ENCODE data around the gene SRA1.
A peak's percentile ranks its signal among the peaks of the same experiment; 100 is the strongest.

Gene SRA1

GRCh38 chr5:140557136-140557805, at the start of gene SRA1 (continued):
- TF ChIP-seq SP7 (tag by site-specific recombination; IDR thresholded peaks at IDR 0.05): peak; percentile 82
- peak; percentile 79 for TF ChIP-seq SP3 (tag by site-specific recombination; IDR thresholded peaks at IDR 0.05)
- TF ChIP-seq CTCF (tag by site-specific recombination; IDR thresholded peaks at IDR 0.05): peak; percentile 45; the same call in 1 of the 2 replicates
- peak; percentile 79 for TF ChIP-seq INSM2 (tag by site-specific recombination; IDR thresholded peaks at IDR 0.05)
- TF ChIP-seq ZBTB48 (tag by site-specific recombination; IDR thresholded peaks at IDR 0.05): peak; percentile 71
- no peak for TF ChIP-seq BCL11A (tag by site-specific recombination; IDR thresholded peaks at IDR 0.05; ENCODE audit: low read depth)
- TF ChIP-seq MYNN (tag by site-specific recombination; IDR thresholded peaks at IDR 0.05; ENCODE audit: borderline replicate concordance): no peak
- TF ChIP-seq ZNF391 (tag by site-specific recombination; IDR thresholded peaks at IDR 0.05; ENCODE audit: borderline replicate concordance, low read depth): peak; percentile 12; the same call in 1 of the 2 replicates
- no peak; the same call in 1 of the 2 replicates for TF ChIP-seq ELK4 (IDR thresholded peaks at IDR 0.05; ENCODE audit: borderline replicate concordance, low read depth, low read length)
- no peak for TF ChIP-seq ZNF596 (tag by site-specific recombination; IDR thresholded peaks at IDR 0.05)
- no peak for TF ChIP-seq ZNF645 (tag by site-specific recombination; IDR thresholded peaks at IDR 0.05)
- TF ChIP-seq KLF1 (tag by site-specific recombination; IDR thresholded peaks at IDR 0.05): peak; percentile 60
- TF ChIP-seq ZNF184 (tag by site-specific recombination; IDR thresholded peaks at IDR 0.05): no peak
- no peak for TF ChIP-seq ZNF23 (tag by site-specific recombination; IDR thresholded peaks at IDR 0.05; ENCODE audit: borderline replicate concordance)
- no peak for TF ChIP-seq ZNF19 (tag by site-specific recombination; IDR thresholded peaks at IDR 0.05; ENCODE audit: low read depth)
- TF ChIP-seq ZNF571 (tag by site-specific recombination; IDR thresholded peaks at IDR 0.05): no peak
- TF ChIP-seq BCL11B (tag by site-specific recombination; IDR thresholded peaks at IDR 0.05; ENCODE audit: low read depth): no peak
- no peak for TF ChIP-seq ZNF837 (tag by site-specific recombination; IDR thresholded peaks at IDR 0.05)
- no peak for TF ChIP-seq ZNF16 (tag by site-specific recombination; IDR thresholded peaks at IDR 0.05; ENCODE audit: low read depth)
- TF ChIP-seq ZNF37A (tag by site-specific recombination; IDR thresholded peaks at IDR 0.05): no peak
- no peak for TF ChIP-seq MEIS1 (CRISPR knock-in tag; IDR thresholded peaks at IDR 0.05; ENCODE audit: borderline replicate concordance)
- peak; percentile 92 for TF ChIP-seq ZIC2 (tag by site-specific recombination; IDR thresholded peaks at IDR 0.05)
- 0 out of 2 replicates have a peak, but pooled peaks have one; percentile 27 for TF ChIP-seq KLF17 (tag by site-specific recombination; IDR thresholded peaks at IDR 0.05)
- no peak for TF ChIP-seq PRDM2 (tag by site-specific recombination; IDR thresholded peaks at IDR 0.05; ENCODE audit: borderline replicate concordance)
- TF ChIP-seq ZEB2 (tag by site-specific recombination; IDR thresholded peaks at IDR 0.05): peak; percentile 68; the same call in 1 of the 2 replicates
- no peak for TF ChIP-seq ZNF558 (tag by site-specific recombination; IDR thresholded peaks at IDR 0.05)
- no peak for TF ChIP-seq ZNF426 (tag by site-specific recombination; IDR thresholded peaks at IDR 0.05)
- TF ChIP-seq ZNF521 (tag by site-specific recombination; IDR thresholded peaks at IDR 0.05): no peak
